ENCODE data around the gene ZP3.

DNA sequence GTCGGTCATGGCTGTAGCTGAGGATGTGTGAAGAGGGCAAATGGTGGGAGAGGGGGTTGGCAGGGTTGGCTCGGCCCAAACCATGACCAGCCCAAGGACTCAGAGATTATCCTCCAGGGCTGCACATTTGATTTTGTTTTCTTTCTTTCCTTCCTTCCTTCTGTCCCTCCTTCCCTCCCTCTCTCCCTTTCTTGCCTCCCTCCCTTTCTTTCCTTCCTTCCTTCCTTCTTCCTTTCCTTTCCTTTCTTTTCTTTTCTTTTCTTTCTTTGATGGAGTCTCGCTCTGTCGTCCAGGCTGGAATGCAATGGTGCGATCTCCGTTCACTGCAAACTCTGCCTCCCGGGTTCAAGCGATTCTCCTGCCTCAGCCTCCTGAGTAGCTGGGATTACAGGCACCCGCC lies 19.0 kb upstream of the ZP3 start:
- TF ChIP-seq, protein P1, sequence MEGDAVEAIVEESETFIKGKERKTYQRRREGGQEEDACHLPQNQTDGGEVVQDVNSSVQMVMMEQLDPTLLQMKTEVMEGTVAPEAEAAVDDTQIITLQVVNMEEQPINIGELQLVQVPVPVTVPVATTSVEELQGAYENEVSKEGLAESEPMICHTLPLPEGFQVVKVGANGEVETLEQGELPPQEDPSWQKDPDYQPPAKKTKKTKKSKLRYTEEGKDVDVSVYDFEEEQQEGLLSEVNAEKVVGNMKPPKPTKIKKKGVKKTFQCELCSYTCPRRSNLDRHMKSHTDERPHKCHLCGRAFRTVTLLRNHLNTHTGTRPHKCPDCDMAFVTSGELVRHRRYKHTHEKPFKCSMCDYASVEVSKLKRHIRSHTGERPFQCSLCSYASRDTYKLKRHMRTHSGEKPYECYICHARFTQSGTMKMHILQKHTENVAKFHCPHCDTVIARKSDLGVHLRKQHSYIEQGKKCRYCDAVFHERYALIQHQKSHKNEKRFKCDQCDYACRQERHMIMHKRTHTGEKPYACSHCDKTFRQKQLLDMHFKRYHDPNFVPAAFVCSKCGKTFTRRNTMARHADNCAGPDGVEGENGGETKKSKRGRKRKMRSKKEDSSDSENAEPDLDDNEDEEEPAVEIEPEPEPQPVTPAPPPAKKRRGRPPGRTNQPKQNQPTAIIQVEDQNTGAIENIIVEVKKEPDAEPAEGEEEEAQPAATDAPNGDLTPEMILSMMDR (IDR thresholded peaks at IDR 0.05; ENCODE audit: low read length): no peak
- TF ChIP-seq EZH2 (optimal IDR thresholded peaks at IDR 0.05; ENCODE audit: low read depth, low read length): no peak
- no peak for TF ChIP-seq EZH2phosphoT487 (IDR thresholded peaks at IDR 0.05; ENCODE audit: low read length)

All from MM.1S (cell line).